Spleen (tissue), 7 donors: ENCODE data around the gene APOBR.

Experiments
- CTCF ChIP-seq, 11 experiments: fragments of 200-600 bp in 7 of 11; fragments of 450-650 bp in 4 of 11; sonication (generic) in 4 of 11; IDR thresholded peaks in 8 of 11; conservative IDR thresholded peaks in 3 of 11; 1 replicate in 7 of 11; 2 replicates in 4 of 11; pipeline versions ENCODE4 v1.4.0 to v1.8.0; 2016 to 2021; ENCODE audit warnings: antibody characterized with exemption in 11 of 11, inconsistent platforms in 4 of 11, mild to moderate bottlenecking in 1 of 11
- POLR2A ChIP-seq, 3 donors: fragments of 450-650 bp; IDR thresholded peaks; one replicate each; pipeline ENCODE4 v1.5.1; 2017; ENCODE audit warnings: antibody characterized with exemption in 3 of 3, mild to moderate bottlenecking in 1 of 3
- POLR2AphosphoS5 ChIP-seq, 3 donors: sonication (generic); formaldehyde crosslinking; IDR thresholded peaks; one replicate each; pipeline ENCODE4 v1.5.1; 2017; ENCODE audit warnings: antibody characterized with exemption in 3 of 3
- donor health status: DM: no; HTN: no; CAD: no; lungs with moderate emphysema.
- donor health status: DM: no; HTN: no; CAD: no.
- donor health status: DM: no; HTN: no; CAD: no.

- TF ChIP-seq POLR2A (IDR thresholded peaks at IDR 0.05), result no peak
- TF ChIP-seq CTCF (IDR thresholded peaks at IDR 0.05 in 8 of 11, conservative IDR thresholded peaks at IDR 0.05 in 3 of 11), result no peak
- TF ChIP-seq POLR2AphosphoS5 (IDR thresholded peaks at IDR 0.05), result no peak
These were observed 16.6 kb downstream of the APOBR start for GRCh38 chr16:28511031-28511430.
